ENCODE measurements around the gene EEF1A1.
A peak's percentile ranks its signal among the peaks of the same experiment; 100 is the strongest.

- TF ChIP-seq SPI1 (IDR thresholded peaks at IDR 0.05; ENCODE audit: borderline replicate concordance, low read depth), result no peak; the same call in 1 of the 2 replicates
- TF ChIP-seq CTCF (IDR thresholded peaks at IDR 0.05; ENCODE audit: insufficient read depth, low read length), result no peak
- TF ChIP-seq POLR2AphosphoS5 (IDR thresholded peaks at IDR 0.05; ENCODE audit: low read depth), result peak; percentile 99
These were observed at the start of gene EEF1A1 for GRCh38 chr6:73520688-73521350.

All from HL-60 (cell line).